Activated CD4-positive, alpha-beta memory T cell treated with anti-CD3 and anti-CD28 coated beads for 36 hours (primary cell): ENCODE results near the gene TRIM45. TPM values are rescaled to one million over a fixed set of nuclear protein-coding genes. Genes with fewer than 3 reads are reported as not detected.
A peak's percentile ranks its signal among the peaks of the same experiment; 100 is the strongest.
"Not testable (repeated sequence)": the region's sequence is repeated elsewhere in the genome, so short reads cannot be mapped to it uniquely, and the experiment has no call there.

Experiments used
- CTCF ChIA-PET: fragments of 350-600 bp; sonication (Branson Sonifier 250); formaldehyde crosslinking; loops from one replicate; lab custom pipeline; 2021; ENCODE audit warnings: antibody characterized with exemption, inconsistent platforms; lab: Charles Lee
- POLR2A ChIA-PET: fragments of 350-600 bp; sonication (Branson Sonifier 250); formaldehyde crosslinking; loops from one replicate; lab custom pipeline; 2021; ENCODE audit warnings: antibody characterized with exemption; lab: Charles Lee
- DNase-seq: peaks from one replicate; pipeline ENCODE4 v3.0.0-alpha.2; 2020
- H3K27ac Mint-ChIP-seq: one replicate; pipeline ENCODE4 v1.8.0; 2021; ENCODE audit warnings: mixed read lengths
- H3K27me3 Mint-ChIP-seq: one replicate; pipeline ENCODE4 v1.8.0; 2021; ENCODE audit warnings: mixed read lengths
- H3K36me3 Mint-ChIP-seq: one replicate; pipeline ENCODE4 v1.8.0; 2021; ENCODE audit warnings: mixed read lengths
- H3K4me1 Mint-ChIP-seq: one replicate; pipeline ENCODE4 v1.8.0; 2021; ENCODE audit warnings: low read depth, mixed read lengths
- H3K4me3 Mint-ChIP-seq: one replicate; pipeline ENCODE4 v1.8.0; 2021; ENCODE audit warnings: mild to moderate bottlenecking, mixed read lengths
- H3K9me3 Mint-ChIP-seq: one replicate; pipeline ENCODE4 v1.8.0; 2021; ENCODE audit warnings: mixed read lengths
- intact Hi-C: fragments of 100-400 bp; cut with micrococcal nuclease; formaldehyde crosslinking; loops from one replicate; pipeline ENCODE4 v1.15.1; 2023
- total RNA-seq, 2 experiments: library from RNA; stranded (reverse); gene quantifications; one replicate each; pipeline ENCODE4 v1.2.3, GENCODE V29; 2021

Gene TRIM45
- total RNA-seq, 2 experiments from 2014 or later: 0.53 to 0.69 TPM

DNA sequence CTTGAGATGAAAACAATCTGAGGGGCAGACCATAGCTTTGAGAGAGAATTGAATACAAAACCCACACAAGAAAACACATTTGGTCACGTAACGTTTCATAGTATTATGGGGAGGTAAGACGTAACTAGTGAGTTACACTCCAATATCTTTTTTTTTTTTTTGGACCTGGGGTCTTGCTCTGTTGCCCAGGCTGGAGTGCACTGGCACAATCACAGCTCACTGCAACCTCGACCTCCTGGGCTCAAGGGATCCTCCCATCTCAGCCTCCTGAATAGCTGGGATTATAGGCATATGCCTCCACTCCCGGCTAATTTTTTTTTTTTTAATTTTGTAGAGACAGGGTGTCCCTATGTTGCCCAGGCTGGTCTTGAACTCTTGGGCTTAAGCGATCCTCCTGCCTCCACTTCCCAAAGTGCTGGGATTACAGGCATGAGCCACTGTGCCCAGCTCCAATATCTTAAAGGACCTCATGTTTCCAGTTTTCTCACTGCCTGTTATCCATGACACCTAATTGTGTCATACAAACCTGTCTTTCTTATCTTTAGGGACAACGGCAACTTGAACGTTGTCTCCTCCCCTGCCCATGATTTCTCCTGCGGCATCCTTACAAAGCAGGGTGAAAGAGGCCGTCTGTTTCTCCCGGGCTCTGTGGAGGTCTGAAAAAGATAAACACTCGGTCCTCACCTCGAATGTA lies 5.3 kb downstream of the TRIM45 start:
- H3K4me1 Mint-ChIP-seq: peaks cover 9% of the 10 kb centered on the region
- no peak overlapping the region for H3K4me3 Mint-ChIP-seq
- H3K9me3 Mint-ChIP-seq: no peaks in the 10 kb centered on the region
- intact Hi-C loops: no loop called here
- H3K27ac Mint-ChIP-seq: no peak overlapping the region
- POLR2A ChIA-PET: interaction anchor here (1.0 kb wide), 1 partner anchor 54 kb away, joined by 5 read pairs; no protein-coding TSS in a partner anchor
- no peaks in the 10 kb centered on the region for H3K36me3 Mint-ChIP-seq
- no peak for DNase-seq
- H3K27me3 Mint-ChIP-seq: no peaks in the 10 kb centered on the region
- CTCF ChIA-PET: interaction anchor here (0.6 to 2.8 kb wide), 2 partner anchors 8 to 13 kb away, joined by 3 to 17 read pairs; no protein-coding TSS in a partner anchor

- no peaks in the 10 kb centered on the region for H3K27me3 Mint-ChIP-seq
- no peak for DNase-seq
- ChIA-PET CTCF (interaction anchor here (2.8 kb wide), 1 partner anchor 14 kb away, joined by 17 read pairs; no protein-coding TSS in a partner anchor), POLR2A (no interaction called here)
- no peaks in the 10 kb centered on the region for H3K36me3 Mint-ChIP-seq
- no peak overlapping the region for H3K27ac Mint-ChIP-seq
- H3K4me1 Mint-ChIP-seq: peaks cover 9% of the 10 kb centered on the region
- intact Hi-C loops: no loop called here
- H3K9me3 Mint-ChIP-seq: no peaks in the 10 kb centered on the region
- no peak overlapping the region for H3K4me3 Mint-ChIP-seq
Measured at GRCh38 chr1:117114877-117115276, 6.7 kb downstream of the TRIM45 start.

GRCh38 chr1:117113199-117113598 lies 8.3 kb downstream of the TRIM45 start:
- peaks cover 18% of the 10 kb centered on the region for H3K4me1 Mint-ChIP-seq
- peaks cover 3% of the 10 kb centered on the region for H3K36me3 Mint-ChIP-seq
- no peak overlapping the region for H3K27ac Mint-ChIP-seq
- ChIA-PET POLR2A (no interaction called here), CTCF (interaction anchor here (1.4 to 1.5 kb wide), 2 partner anchors 16 to 19 kb away, joined by 3 to 6 read pairs; no protein-coding TSS in a partner anchor)
- H3K9me3 Mint-ChIP-seq: no peaks in the 10 kb centered on the region
- H3K4me3 Mint-ChIP-seq: no peak overlapping the region
- no peak for DNase-seq
- intact Hi-C loops: no loop called here
- H3K27me3 Mint-ChIP-seq: no peaks in the 10 kb centered on the region

DNA sequence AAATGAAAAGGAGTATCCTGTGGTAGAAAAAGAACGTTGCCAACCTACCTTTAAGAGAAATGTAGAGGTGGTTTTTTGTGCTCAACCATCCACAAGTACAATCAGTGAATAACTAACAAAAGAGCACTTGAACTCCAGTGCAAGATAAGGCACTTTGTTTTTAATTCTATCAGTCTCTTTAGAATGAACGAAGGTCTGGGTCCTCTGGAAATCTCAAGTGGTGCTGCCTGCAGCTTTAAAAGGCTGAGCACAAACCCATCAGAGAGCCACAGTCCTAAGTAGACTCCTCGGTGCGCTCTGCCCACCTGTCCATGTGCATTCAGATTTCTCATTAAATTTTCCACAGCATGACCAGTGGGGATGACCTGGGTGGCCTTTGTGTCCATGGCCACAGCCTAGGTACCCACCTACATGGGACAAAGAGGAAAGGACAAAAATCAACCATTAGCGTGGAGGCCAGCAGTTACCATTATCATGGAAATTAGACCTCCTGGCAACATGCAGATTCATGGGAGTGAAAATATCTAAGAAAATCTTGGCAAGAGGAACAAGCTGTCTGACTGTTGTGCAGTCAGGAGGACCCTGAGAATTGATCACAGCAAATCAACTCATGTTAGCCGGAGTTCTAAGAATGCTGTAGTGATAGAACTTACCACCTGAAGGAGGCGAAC lies 9.4 kb downstream of the TRIM45 start:
- H3K27ac Mint-ChIP-seq: no peak overlapping the region
- H3K4me1 Mint-ChIP-seq: peaks cover 18% of the 10 kb centered on the region
- ChIA-PET POLR2A (no interaction called here), CTCF (interaction anchor here (1.5 kb wide), 1 partner anchor 18 kb away, joined by 3 read pairs; no protein-coding TSS in a partner anchor)
- H3K27me3 Mint-ChIP-seq: no peaks in the 10 kb centered on the region
- intact Hi-C loops: no loop called here
- DNase-seq: no peak
- H3K9me3 Mint-ChIP-seq: no peaks in the 10 kb centered on the region
- peaks cover 8% of the 10 kb centered on the region for H3K36me3 Mint-ChIP-seq
- no peak overlapping the region for H3K4me3 Mint-ChIP-seq

DNA sequence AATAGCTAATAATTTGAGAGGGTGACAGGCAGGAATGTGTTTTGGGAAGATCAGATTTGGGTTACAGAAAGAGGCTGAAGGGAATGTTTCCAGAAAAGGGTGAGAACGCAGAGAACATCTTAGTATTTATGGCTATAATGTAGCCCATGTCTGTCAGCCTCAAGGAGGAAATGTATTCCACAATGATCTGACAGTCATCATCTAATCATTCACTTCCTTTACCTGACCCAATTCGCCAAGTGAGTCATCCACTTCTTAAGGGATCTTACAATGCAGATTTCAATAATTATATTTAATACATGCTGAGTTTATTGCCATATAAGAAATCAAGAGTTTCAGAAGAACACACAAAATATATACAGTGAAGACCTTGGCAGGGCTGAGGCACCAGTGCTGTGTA lies 10.8 kb downstream of the TRIM45 start:
- ChIA-PET CTCF (no interaction called here), POLR2A (interaction anchor here (0.6 kb wide), 1 partner anchor 257 kb away, joined by 3 read pairs; no protein-coding TSS in a partner anchor)
- Mint-ChIP-seq H3K36me3 (peaks cover 18% of the 10 kb centered on the region), H3K9me3 (no peaks in the 10 kb centered on the region), H3K4me3 (no peak overlapping the region), H3K27ac (no peak overlapping the region), H3K27me3 (no peaks in the 10 kb centered on the region), H3K4me1 (peaks cover 18% of the 10 kb centered on the region)
- no peak for DNase-seq
- intact Hi-C loops: no loop called here

DNA sequence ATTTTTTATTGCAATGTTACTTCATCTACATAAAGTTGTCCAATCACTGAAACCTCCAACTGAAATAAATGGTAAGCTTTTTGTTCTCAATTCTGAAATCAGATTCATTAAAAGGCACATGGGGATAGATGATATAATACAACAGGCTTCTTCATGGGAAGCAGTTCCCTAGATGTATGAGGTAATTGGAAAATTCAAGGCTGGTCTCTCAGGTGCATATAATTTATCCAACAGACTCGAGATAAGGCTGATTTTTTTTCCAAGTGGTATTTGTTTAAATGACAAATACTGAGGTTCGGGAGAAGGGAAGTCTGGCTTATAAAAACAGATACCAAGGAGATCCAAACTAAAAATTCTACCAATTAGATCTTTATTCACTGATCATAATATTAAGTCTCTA lies 14.2 kb downstream of the TRIM45 start:
- Mint-ChIP-seq H3K27ac (no peak overlapping the region), H3K4me1 (peaks cover 16% of the 10 kb centered on the region), H3K27me3 (no peaks in the 10 kb centered on the region), H3K4me3 (no peak overlapping the region), H3K36me3 (peaks cover 43% of the 10 kb centered on the region), H3K9me3 (no peaks in the 10 kb centered on the region)
- DNase-seq: no peak
- ChIA-PET CTCF (no interaction called here), POLR2A (no interaction called here)
- intact Hi-C loops: no loop called here

DNA sequence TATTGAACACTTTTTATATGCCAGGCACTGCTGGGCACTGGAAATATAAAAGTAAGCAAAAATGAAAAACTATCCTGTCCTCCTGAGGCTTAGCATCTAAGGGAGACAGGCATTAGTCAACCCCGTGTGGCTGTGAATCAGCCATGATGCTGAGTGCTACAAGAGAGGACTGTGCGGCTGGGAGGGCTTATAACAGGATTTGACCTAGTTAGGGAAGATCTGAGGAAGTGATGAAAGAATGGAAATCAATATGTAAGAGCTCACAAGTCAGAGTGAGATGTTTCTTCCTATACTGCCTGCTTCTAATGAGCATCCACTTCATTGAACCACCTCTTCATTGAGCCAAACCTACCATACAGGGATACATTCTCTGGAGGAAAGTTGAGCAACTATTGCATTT lies 15.1 kb downstream of the TRIM45 start:
- ChIA-PET CTCF (interaction anchor here (0.9 to 1.7 kb wide), 3 partner anchors 12 to 22 kb away, joined by 3 to 5 read pairs (median 4); no protein-coding TSS in a partner anchor), POLR2A (no interaction called here)
- intact Hi-C loops: no loop called here
- no peak overlapping the region for H3K4me3 Mint-ChIP-seq
- DNase-seq: peak; percentile 34
- H3K9me3 Mint-ChIP-seq: no peaks in the 10 kb centered on the region
- H3K27me3 Mint-ChIP-seq: no peaks in the 10 kb centered on the region
- H3K27ac Mint-ChIP-seq: no peak overlapping the region
- peaks cover 48% of the 10 kb centered on the region for H3K36me3 Mint-ChIP-seq
- H3K4me1 Mint-ChIP-seq: peaks cover 16% of the 10 kb centered on the region

DNA sequence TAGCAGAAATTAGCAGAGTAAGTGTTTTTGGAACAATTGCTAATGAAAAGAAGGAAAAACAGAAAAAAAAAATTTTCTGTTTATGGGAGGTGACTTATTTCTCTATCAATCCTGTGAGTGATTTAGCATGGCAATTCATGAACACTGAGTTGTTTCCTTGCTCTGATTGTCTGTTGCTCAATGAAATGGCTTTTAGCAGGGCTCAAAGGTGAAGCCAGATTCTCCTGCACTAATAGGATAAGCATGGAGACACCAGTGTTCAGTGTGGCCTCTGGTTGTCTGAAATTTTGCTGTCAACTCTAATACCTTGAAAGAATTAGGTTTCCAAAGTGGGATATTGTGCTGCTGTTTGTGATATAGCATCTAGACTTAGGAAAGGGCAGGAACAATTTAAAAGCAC lies 15.8 kb downstream of the TRIM45 start:
- CTCF ChIA-PET: interaction anchor here (0.6 to 1.7 kb wide), 2 partner anchors 12 to 23 kb away, joined by 3 to 5 read pairs; no protein-coding TSS in a partner anchor
- no peak for DNase-seq
- Mint-ChIP-seq H3K27me3 (no peaks in the 10 kb centered on the region), H3K4me1 (peaks cover 12% of the 10 kb centered on the region), H3K36me3 (peaks cover 54% of the 10 kb centered on the region), H3K4me3 (no peak overlapping the region), H3K27ac (no peak overlapping the region), H3K9me3 (no peaks in the 10 kb centered on the region)
- intact Hi-C loops: no loop called here
- POLR2A ChIA-PET: no interaction called here

DNA sequence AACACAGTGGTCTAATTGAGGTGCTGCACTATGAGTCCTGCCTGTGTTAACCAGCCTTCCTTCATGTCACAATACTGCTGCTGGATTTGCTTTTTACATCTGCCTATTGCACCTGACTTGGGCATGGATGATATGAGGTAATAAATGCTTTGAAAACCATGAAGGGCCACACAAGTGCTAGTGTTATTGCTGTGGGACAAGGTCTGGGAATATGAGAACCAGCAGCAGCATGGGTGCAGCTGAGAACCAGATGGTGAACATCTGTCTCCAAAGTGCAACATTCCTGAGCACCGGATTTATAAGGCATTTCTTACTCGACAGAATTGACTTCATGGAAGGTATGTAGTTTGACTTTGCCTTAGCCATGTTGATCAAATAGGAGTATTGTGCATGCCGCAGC lies 16.6 kb downstream of the TRIM45 start:
- Mint-ChIP-seq H3K4me3 (no peak overlapping the region), H3K27me3 (no peaks in the 10 kb centered on the region), H3K27ac (no peak overlapping the region), H3K4me1 (peaks cover 9% of the 10 kb centered on the region), H3K36me3 (peaks cover 62% of the 10 kb centered on the region), H3K9me3 (no peaks in the 10 kb centered on the region)
- no peak for DNase-seq
- POLR2A ChIA-PET: no interaction called here
- CTCF ChIA-PET: interaction anchor here (1.0 kb wide), 1 partner anchor 24 kb away, joined by 3 read pairs; no protein-coding TSS in a partner anchor
- intact Hi-C loops: no loop called here

- H3K4me3 Mint-ChIP-seq, H3K27ac Mint-ChIP-seq, H3K9me3 Mint-ChIP-seq, H3K27me3 Mint-ChIP-seq, H3K4me1 Mint-ChIP-seq, DNase-seq, intact Hi-C loops, POLR2A ChIA-PET: not testable (repeated sequence)
- H3K36me3 Mint-ChIP-seq: peaks cover 73% of the 10 kb centered on the region
- CTCF ChIA-PET: interaction anchor here (1.7 kb wide), 1 partner anchor 27 kb away, joined by 6 read pairs; no protein-coding TSS in a partner anchor
Measured at GRCh38 chr1:117101858-117102257, 19.7 kb downstream of the TRIM45 start.

GRCh38 chr1:117101334-117101733 lies 20.2 kb downstream of the TRIM45 start:
- DNase-seq: no peak
- peaks cover 74% of the 10 kb centered on the region for H3K36me3 Mint-ChIP-seq
- no peaks in the 10 kb centered on the region for H3K4me1 Mint-ChIP-seq
- CTCF ChIA-PET: interaction anchor here (1.1 kb wide), 1 partner anchor 34 kb away, joined by 4 read pairs; no protein-coding TSS in a partner anchor
- no peaks in the 10 kb centered on the region for H3K27me3 Mint-ChIP-seq
- no peak overlapping the region for H3K4me3 Mint-ChIP-seq
- POLR2A ChIA-PET: no interaction called here
- H3K27ac Mint-ChIP-seq: no peak overlapping the region
- no peaks in the 10 kb centered on the region for H3K9me3 Mint-ChIP-seq
- intact Hi-C loops: no loop called here

GRCh38 chr1:117098287-117098890 lies 23.2 kb downstream of the TRIM45 start:
- peaks cover 75% of the 10 kb centered on the region for H3K36me3 Mint-ChIP-seq
- H3K4me1 Mint-ChIP-seq: peaks cover 5% of the 10 kb centered on the region
- ChIA-PET CTCF (interaction anchor here (1.2 to 2.0 kb wide), 3 partner anchors 21 to 31 kb away, joined by 3 to 8 read pairs (median 4); no protein-coding TSS in a partner anchor), POLR2A (no interaction called here)
- no peaks in the 10 kb centered on the region for H3K9me3 Mint-ChIP-seq
- no peak for DNase-seq
- H3K4me3 Mint-ChIP-seq: no peak overlapping the region
- intact Hi-C loops: no loop called here
- H3K27me3 Mint-ChIP-seq: no peaks in the 10 kb centered on the region
- no peak overlapping the region for H3K27ac Mint-ChIP-seq
